DND-41 (cell line): Measurements from ENCODE around the gene ZNF275.

ENCODE experiments used
- ATAC-seq: fragments of 200-7000 bp; cut with Tn5 transposase; 3 replicates; pipeline ENCODE4 v1.9.1; 2021; ENCODE audit warnings: low read depth; ENCODE audit not compliant: insufficient read depth
- DNase-seq: peaks from one replicate; pipeline ENCODE4 v3.0.0-alpha.2; 2020
- H2AFZ ChIP-seq: 2 replicates; pipeline ENCODE4 v1.6.0; 2012; ENCODE audit warnings: low read depth, low read length
- H3K27ac ChIP-seq: 2 replicates; pipeline ENCODE4 v1.5.1; 2012; ENCODE audit warnings: low read length, inconsistent platforms
- H3K27me3 ChIP-seq: fragments of 200-600 bp; sonication (generic); 2 replicates; pipeline ENCODE4 v1.6.0; 2012; ENCODE audit warnings: low read length, mild to moderate bottlenecking, inconsistent platforms; ENCODE audit not compliant: insufficient read depth, poor library complexity
- H3K36me3 ChIP-seq: 2 replicates; pipeline ENCODE4 v1.5.1; 2012; ENCODE audit warnings: low read length, inconsistent platforms; ENCODE audit not compliant: insufficient read depth
- H3K4me1 ChIP-seq: 2 replicates; pipeline ENCODE4 v1.5.1; 2012; ENCODE audit warnings: mild to moderate bottlenecking, low read length; ENCODE audit not compliant: insufficient read depth
- H3K4me2 ChIP-seq: 2 replicates; pipeline ENCODE4 v1.6.0; 2012; ENCODE audit warnings: mild to moderate bottlenecking, moderate library complexity, low read length, inconsistent platforms; ENCODE audit not compliant: insufficient read depth
- H3K4me3 ChIP-seq, 2 experiments: fragments of 200-600 bp in 1 of 2; shearing (Covaris generic) in 1 of 2; 2 replicates each; pipeline ENCODE4 v1.5.1; 2012 to 2016; ENCODE audit warnings: inconsistent platforms in 2 of 2, low read length in 2 of 2, mild to moderate bottlenecking in 2 of 2, low read depth in 1 of 2, moderate library complexity in 1 of 2
- H3K79me2 ChIP-seq: 2 replicates; pipeline ENCODE4 v1.6.0; 2012; ENCODE audit warnings: low read length, inconsistent platforms; ENCODE audit not compliant: insufficient read depth
- H3K9ac ChIP-seq: 2 replicates; pipeline ENCODE4 v1.6.0; 2012; ENCODE audit warnings: low read depth, mild to moderate bottlenecking, inconsistent platforms, low read length, moderate library complexity
- H3K9me3 ChIP-seq: 2 replicates; pipeline ENCODE4 v1.5.1; 2012; ENCODE audit warnings: low read length, moderate library complexity, mild to moderate bottlenecking, inconsistent platforms; ENCODE audit not compliant: insufficient read depth, severe bottlenecking
- H4K20me1 ChIP-seq: 2 replicates; pipeline ENCODE4 v1.6.0; 2012; ENCODE audit warnings: low read length; ENCODE audit not compliant: insufficient read depth
- EZH2 ChIP-seq: IDR thresholded peaks from 3 replicates; pipeline ENCODE4 v1.6.1; 2012; ENCODE audit warnings: borderline replicate concordance, low read depth, mild to moderate bottlenecking, moderate library complexity, low read length, inconsistent platforms; ENCODE audit not compliant: severe bottlenecking
- TF ChIP-seq, protein P1 (sequence below): IDR thresholded peaks from 2 replicates; pipeline ENCODE4 v1.5.1; 2012; ENCODE audit warnings: borderline replicate concordance, low read length, moderate library complexity, mild to moderate bottlenecking; ENCODE audit not compliant: poor library complexity, severe bottlenecking; ENCODE audit errors: extremely low read depth

The ZNF275 gene

DNA sequence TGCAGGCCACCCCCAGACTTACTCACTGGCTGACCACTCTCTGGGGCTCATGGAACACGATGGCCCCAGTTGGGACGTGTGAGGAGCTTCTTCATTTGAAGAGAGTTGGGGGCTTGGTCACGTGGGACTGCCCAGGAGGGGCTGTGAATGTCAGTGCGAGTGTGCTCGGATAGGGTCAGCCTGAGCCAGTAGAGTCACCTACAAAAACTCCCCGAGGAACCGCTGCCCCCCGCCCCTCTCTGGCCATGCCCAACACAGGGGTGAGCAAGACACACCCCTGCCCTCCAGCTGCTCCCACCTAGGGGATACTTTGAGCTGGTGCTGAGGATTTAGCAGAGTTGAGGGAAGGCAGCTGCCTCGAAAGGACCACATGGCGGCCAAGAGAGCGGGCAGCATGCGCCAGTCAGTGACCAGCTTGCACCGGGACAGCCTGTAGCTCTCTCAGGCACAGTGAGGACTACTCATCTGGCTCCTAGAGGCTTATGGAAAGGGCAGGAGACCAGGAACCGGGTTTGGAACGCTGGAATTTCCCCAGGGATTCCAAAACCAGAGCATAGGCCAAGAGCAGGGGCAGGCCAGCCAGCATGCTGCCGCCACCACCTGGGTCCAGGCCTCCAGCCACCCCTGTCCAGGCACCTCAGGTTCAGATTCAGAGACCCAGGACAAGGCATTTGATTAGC is 58.8 kb downstream of the ZNF275 start:
- H3K79me2 ChIP-seq: no peaks in the 10 kb centered on the region
- no peak overlapping the region for H3K4me3 ChIP-seq
- no peaks in the 10 kb centered on the region for H3K36me3 ChIP-seq
- H3K9ac ChIP-seq: no peak overlapping the region
- H3K4me2 ChIP-seq: no peak overlapping the region
- H3K27me3 ChIP-seq: no peaks in the 10 kb centered on the region
- ATAC-seq (no peak), DNase-seq (no peak)
- H3K27ac ChIP-seq: no peak overlapping the region
- H4K20me1 ChIP-seq: no peaks in the 10 kb centered on the region
- no peaks in the 10 kb centered on the region for H3K4me1 ChIP-seq
- no peak overlapping the region for H2AFZ ChIP-seq
- peaks cover 2% of the 10 kb centered on the region for H3K9me3 ChIP-seq
- no peak for TF ChIP-seq EZH2
- TF ChIP-seq, protein P1, sequence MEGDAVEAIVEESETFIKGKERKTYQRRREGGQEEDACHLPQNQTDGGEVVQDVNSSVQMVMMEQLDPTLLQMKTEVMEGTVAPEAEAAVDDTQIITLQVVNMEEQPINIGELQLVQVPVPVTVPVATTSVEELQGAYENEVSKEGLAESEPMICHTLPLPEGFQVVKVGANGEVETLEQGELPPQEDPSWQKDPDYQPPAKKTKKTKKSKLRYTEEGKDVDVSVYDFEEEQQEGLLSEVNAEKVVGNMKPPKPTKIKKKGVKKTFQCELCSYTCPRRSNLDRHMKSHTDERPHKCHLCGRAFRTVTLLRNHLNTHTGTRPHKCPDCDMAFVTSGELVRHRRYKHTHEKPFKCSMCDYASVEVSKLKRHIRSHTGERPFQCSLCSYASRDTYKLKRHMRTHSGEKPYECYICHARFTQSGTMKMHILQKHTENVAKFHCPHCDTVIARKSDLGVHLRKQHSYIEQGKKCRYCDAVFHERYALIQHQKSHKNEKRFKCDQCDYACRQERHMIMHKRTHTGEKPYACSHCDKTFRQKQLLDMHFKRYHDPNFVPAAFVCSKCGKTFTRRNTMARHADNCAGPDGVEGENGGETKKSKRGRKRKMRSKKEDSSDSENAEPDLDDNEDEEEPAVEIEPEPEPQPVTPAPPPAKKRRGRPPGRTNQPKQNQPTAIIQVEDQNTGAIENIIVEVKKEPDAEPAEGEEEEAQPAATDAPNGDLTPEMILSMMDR: no peak

DNA sequence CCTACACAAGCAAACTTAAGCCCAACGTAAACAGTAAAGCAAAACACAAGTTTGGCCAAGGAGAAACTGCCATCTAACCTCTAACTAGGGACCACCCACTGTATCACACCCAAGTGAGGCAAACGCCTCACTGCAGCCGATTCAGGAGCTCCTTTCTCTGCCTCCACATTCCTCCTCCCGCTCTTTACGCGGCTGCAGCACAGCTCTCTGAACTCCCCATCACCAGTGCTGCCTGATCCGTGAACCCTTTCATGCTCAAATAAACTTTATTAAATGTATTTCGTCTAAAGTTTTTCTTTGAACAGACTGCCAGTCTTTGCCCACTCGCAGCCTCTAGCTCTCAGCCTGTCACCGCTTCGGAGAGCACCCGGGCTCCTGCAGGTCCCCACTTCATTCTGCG is 60.7 kb downstream of the ZNF275 start:
- H3K9me3 ChIP-seq: peaks cover 2% of the 10 kb centered on the region
- ATAC-seq (no peak), DNase-seq (no peak)
- no peaks in the 10 kb centered on the region for H3K27me3 ChIP-seq
- no peaks in the 10 kb centered on the region for H3K79me2 ChIP-seq
- no peak overlapping the region for H3K9ac ChIP-seq
- H3K4me2 ChIP-seq: no peak overlapping the region
- H2AFZ ChIP-seq: no peak overlapping the region
- no peak for TF ChIP-seq EZH2
- TF ChIP-seq, protein P1: no peak
- H3K4me3 ChIP-seq: no peak overlapping the region
- no peaks in the 10 kb centered on the region for H3K4me1 ChIP-seq
- no peak overlapping the region for H3K27ac ChIP-seq
- no peaks in the 10 kb centered on the region for H4K20me1 ChIP-seq
- H3K36me3 ChIP-seq: no peaks in the 10 kb centered on the region

DNA sequence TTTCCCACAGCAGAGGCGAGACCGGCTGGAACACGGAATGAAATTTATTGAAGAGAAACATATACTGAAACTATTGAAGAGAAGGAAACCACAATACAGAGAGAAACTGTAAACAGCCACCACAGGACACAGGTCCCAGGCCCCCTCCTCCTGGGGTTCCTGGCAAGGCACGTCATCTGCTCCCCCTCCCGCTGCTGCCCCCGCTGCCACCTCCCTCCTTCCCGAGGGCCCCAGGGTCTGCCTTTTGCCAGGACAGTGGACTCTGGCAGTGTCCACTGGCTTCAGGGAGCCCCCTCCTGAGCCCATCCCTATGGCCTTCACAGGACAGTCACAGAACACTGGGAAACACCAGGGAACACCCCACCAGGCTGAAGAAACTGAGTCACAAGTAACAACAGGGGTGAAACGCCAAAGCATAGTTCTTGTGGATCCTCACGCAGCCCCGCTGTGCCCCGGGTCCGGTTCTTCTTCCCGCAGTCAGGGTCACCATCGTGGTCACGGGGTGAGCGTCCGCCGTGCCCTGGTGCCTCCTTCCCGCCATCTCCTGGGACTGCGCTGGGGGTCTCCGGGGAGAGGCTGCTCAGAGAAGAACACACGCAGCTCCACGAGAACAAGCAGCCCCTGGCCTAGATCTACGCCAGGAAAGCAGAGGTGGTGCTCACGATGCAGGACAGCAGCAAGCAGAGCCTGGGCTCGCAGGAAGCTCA is 61.8 kb downstream of the ZNF275 start:
- TF ChIP-seq, protein P1: no peak
- TF ChIP-seq EZH2: no peak
- DNase-seq: no peak
- H3K4me3 ChIP-seq: no peak overlapping the region
- H3K36me3 ChIP-seq: no peaks in the 10 kb centered on the region
- H3K4me1 ChIP-seq: no peaks in the 10 kb centered on the region
- H3K79me2 ChIP-seq: no peaks in the 10 kb centered on the region
- no peak overlapping the region for H3K27ac ChIP-seq
- H3K27me3 ChIP-seq: no peaks in the 10 kb centered on the region
- ATAC-seq: no peak
- no peak overlapping the region for H3K9ac ChIP-seq
- no peaks in the 10 kb centered on the region for H4K20me1 ChIP-seq
- no peak overlapping the region for H2AFZ ChIP-seq
- no peak overlapping the region for H3K4me2 ChIP-seq
- H3K9me3 ChIP-seq: no peaks in the 10 kb centered on the region
